GM21825 (cell line): ENCODE measurements around the gene OPN4.

Source experiments
- ATAC-seq: cut with Tn5 transposase; IDR thresholded peaks from one replicate; pipeline ENCODE4 v1.9.1; 2021; ENCODE audit warnings: mild to moderate bottlenecking, moderate library complexity; ENCODE audit not compliant: unreplicated experiment

OPN4 gene

DNA sequence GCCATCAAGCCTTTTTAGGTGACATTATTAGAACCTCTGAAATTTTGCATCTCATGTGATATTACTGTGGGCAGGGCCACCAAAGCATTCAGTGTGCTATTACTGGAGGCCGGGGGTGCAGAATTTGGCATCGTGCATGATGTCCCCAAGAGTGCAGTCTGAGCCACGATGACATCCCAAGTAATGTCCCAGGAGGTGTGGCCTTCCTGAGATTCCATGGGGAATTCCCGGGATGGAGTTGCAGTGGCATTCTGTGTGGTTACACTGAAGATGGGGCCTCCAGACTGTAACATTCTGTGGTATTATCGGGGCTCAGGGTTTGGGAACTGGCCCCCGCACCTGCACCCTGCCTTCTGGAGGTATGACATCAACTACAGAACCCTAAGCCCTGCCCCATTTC lies 23.0 kb downstream of the OPN4 start:
- ATAC-seq = no peak

DNA sequence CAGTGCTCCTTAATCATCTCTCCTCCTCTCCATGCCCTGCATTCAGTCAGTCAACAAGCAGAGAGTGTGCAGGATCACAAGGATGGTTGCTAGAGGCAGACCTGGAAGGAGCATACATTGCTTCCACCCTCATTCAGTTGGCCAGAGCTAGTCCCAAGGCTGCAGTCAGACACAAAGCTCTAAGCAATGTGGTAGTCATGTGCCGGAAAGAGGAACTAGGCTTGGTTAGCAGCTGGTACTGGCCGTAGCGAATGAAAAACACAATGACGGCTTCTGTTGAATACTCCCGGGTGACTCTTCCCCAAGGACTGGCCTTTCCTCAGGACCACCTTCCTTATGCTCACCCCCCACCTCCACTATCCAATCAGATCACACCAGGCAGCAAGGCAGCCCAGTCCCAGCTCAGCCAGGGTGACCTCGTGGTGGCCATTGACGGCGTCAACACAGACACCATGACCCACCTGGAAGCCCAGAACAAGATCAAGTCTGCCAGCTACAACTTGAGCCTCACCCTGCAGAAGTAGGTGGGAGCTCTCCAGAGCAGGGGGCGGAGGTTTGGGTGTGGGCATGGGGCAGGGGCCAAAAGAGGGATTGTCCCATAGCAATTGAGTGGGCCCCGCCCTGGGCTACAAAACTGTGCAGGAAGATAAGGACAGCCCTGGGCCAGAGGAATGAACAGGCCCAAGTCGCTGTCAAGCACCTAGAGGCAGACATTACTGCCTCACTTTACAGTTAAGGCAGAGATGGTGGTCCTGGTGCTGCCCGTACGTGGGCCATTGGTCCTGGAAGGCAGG lies 24.8 kb downstream of the OPN4 start:
- no peak for ATAC-seq

DNA sequence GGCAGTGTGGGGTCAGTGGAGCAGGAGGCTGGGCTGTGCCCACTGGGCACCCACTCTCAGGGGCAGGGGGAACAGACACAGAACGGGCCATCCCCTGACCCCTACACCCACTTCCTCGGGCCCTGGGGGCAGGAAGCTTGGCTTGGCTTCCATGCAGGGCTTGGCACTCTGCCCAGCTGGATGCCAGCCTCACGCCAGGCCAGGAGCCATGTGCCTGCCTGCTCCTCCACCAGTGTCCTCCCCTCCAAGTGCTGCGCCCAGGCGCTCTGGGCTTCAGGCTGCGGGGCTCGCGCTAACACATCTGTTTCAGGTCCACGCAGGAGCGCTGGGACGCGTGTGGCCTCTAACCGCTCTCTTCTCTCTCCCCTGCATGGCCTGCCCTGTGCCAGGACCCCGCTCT lies 26.7 kb downstream of the OPN4 start:
- no peak for ATAC-seq

DNA sequence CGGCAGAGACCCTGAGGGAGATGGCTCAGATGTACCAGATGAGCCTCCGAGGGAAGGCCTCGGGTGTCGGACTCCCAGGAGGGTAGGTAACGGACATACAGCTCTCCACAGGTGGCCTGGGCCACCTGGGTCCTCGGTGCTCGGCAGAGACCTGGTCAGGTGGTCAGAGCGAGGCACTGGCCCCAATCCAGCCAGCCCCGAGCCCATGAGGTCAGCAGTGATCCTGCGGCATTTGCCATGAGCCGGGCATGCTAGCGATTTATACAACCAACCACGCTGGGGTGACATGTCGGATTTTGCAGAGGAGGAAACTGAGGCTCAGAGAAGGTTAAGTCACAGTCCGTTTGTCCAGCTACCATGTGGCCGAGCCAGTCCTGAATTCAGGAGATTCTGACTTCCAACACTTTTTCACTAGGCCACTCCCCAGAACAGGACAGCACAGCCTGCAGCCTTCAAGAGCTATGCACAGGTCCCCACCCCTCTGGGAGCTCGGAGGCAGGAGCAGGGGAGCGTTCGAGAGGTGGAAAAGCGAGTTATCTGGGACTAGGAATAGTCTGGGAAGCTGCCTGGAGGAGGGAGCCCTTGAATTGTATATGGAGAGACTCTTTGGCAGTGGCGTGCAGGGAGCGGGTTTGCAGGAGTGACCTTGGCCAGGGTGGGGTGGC lies 27.5 kb downstream of the OPN4 start:
- no peak for ATAC-seq

DNA sequence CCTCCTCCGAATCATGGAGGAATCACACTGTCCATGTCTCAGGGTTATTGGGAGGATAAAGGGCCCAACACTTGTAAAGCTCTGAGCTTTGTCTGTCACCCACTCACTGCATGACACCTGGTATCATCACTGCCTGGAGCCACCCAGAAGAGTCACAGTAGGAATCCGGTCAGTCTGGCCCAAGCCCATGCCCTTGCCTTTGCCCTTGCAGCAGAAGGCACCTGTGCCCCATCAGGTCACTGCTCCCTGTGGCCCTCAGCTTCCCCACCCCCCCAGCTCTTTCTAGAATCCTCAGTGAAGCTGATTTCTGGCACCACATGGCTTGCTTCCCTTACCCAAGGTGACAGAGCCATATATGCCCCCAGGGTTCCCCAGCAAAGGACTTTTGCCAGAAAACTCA lies 28.3 kb downstream of the OPN4 start:
- ATAC-seq = no peak

DNA sequence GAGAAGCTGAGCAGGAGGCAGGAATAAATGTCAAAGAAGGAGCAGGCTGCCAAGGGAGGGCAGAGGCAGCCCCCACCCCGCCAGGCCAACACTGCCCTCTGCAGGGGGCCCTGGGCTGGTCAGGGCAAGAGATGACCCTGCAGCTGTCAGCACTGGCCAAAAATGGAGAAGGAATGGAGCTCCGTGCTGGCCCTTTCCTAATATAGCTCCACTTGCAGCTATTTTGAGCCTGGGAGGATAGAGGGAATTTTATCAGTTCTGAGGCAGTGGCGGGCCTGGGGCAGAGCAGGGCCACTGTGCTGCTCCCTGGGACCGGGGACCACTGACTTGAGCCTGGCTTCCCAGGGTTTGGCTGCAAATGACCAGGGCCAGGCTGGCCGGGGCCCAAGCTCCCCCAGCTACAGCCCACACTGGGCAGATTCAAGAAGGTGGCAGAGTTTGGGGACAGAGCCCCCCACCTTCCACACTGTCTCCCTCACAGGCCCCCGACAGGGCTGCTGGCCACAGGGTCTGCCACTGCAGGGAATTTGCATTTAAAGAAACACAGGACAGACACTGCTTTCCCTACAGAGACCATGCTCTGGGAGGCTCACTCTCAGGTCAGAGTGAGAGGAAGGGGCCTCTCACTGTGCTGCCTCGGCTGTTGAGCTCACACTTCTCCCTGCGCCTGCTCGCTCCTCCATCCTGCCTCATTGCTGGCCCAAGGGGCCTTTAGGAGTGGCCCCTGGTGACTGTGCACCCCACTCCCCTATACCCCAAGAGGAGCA lies 30.2 kb downstream of the OPN4 start:
- ATAC-seq = no peak

DNA sequence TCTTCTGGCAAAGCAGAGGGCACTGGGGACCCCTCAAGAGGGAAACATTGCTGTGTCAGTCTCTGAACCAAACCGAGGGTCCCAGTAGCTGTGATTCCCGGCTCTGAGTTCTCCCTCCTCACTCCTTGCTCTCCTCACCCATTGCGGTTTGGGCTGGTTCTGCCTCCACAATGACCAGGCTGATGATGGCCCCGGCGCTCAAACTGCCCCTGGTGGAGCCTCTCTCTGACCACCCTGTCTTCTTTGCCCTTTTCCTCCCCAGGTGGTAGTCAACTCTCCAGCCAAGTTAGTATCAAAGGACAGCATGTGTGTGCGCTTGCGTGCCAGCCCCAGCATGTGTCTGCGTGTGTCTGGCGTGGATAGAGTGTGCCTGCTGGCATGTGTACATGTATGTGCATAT lies 31.1 kb downstream of the OPN4 start:
- ATAC-seq = no peak

DNA sequence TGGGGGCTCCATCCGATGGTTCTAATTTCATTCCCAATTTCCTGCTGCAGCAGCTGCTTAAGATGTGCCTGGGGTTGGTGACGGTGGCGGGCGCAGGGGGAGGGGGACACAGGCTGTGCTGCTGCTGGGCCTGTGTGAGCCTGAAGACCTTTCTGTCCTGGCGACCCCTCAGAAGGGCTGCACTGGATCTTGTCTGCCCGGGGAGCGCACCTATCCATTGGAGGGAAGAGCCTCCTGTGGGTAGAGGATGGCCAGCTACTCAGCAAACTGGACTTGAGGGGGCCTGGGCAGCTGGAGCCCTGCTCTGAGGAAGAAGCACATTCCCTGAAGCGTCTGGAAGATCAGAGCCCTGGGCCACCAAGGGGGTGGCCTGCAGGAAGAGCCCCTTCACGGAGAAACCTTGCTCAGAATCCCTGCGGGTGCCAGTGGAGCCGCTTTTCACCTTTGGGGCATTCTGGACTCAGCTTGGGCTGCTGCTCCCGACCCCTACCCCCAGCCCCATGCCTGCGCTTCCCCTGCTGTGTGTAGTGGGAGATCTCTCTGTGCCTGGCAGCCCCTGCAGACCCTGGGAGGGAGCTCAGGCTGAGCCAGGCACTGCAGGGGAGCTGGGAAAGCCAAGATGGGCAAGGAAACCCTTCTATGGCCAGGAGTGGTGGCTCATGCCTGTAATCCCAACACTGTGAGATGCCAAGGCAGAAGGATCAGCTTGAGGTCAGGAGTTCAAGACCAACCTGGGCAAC lies 31.7 kb downstream of the OPN4 start:
- ATAC-seq = no peak

DNA sequence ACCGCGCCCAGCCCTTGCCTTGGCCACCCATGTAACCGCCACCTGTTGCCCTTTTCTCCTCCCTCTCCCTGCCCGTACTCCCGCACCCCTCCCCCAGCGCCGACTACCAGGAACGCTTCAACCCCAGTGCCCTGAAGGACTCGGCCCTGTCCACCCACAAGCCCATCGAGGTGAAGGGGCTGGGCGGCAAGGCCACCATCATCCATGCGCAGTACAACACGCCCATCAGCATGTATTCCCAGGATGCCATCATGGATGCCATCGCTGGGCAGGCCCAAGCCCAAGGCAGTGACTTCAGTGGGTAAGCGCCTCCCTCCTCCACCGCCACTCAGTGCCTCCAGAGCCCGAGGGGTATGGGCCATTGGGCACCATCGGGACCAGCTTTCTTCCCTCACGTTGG lies 32.6 kb downstream of the OPN4 start:
- no peak for ATAC-seq

DNA sequence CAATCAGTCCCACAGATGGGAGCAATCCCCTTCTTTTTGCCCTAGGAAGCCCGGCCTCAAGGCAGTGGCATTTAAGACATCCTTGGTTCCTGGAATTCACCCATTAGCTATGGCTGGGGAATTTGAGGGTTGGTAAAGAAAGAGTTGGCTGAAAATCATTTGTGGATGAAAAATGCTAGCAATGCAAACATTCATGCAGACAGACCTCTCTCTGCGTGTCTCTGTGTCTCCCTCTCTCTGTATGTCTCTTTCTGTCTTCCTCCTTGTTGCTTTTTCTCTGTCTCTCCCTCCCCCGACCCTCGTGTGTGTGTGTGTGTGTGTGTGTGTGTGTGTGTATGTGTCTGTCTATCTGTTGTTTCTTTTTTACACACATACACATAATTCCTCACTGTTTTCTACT lies 33.4 kb downstream of the OPN4 start:
- no peak for ATAC-seq

DNA sequence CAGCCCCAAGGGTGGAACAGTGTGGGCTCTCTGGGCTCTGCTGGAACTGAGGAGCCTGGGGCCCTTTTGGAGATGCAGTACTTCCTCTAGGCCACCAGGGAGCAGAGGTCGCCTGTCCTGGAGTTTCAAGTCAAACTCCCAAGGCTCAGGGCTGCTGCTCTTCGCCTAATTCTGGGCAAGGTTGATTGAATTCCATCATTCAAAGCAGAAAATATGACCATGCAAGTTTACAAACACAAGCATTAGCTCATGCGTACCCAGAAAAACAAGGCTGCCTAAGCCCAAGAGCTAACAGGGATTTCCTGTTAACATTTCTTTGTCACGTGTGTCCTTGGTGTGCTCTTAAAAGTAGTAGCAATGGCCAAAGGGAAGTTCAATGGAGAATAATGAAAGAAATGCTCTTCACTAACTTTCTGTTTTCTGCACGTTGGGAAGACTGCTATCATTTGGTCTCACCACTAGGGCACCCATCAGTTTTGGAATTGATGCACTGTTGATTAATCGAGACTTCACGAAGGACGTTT lies 34.1 kb downstream of the OPN4 start:
- ATAC-seq = peak; percentile 84

DNA sequence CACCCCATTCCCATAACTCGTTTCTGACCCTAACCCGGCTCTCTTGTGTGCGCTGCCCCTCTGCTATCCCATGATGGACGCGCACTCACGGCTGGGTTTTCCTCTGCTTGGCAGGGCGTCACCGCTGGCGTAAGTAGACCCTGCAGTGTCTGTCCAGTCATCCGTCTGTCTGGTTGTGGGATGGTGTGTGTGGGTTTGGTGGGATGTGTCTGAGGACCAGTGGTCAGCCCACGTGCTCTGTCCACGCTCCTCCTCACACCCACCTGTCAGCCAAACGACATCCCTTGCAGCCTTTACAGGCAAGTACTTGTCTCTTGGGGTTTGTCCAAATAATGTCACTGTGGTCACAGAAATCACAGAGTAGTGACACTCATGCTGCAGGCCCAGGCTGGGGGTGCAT lies 34.8 kb downstream of the OPN4 start:
- ATAC-seq = no peak

DNA sequence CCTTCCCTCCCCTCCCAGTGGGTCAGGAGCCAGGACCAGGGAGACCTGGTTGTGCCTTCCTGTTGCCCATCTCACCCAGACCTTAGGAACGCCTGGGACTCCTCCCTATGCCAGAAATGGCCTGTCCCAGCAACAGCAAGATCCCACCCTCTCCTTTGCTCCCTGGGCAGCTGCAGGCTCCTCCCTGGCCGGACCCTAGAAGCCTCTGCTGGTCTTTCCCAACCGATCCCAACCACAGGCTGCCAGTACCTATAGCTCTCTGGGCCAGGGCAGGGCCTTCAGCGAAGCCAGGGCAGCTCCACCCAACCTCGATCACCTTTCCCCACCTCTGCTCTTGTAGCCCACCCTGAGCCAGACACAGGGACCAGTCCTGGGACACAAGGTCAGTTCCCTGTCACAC lies 35.9 kb downstream of the OPN4 start:
- ATAC-seq = no peak

DNA sequence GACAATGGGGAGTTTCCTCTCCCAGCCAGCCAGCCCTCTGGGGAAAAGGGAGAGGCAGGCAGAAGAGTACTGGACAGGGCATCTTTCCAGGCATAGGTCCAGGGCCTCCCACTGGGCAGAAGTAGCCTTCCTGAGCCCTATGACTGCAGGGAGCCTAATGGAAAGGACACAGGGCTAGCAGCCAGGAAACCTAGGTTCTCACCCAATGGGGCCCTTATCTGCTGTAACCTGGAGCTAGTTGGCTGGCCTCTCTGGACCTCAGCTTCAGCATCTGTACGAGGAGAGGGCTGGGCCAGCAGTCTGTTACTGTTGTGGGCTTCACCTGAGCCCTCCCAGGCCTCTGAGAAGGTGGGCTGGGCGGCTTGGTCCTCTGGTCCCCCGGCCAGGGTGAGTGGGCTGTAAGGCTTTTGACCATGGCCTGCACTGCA lies 36.3 kb downstream of the OPN4 start:
- ATAC-seq = no peak

DNA sequence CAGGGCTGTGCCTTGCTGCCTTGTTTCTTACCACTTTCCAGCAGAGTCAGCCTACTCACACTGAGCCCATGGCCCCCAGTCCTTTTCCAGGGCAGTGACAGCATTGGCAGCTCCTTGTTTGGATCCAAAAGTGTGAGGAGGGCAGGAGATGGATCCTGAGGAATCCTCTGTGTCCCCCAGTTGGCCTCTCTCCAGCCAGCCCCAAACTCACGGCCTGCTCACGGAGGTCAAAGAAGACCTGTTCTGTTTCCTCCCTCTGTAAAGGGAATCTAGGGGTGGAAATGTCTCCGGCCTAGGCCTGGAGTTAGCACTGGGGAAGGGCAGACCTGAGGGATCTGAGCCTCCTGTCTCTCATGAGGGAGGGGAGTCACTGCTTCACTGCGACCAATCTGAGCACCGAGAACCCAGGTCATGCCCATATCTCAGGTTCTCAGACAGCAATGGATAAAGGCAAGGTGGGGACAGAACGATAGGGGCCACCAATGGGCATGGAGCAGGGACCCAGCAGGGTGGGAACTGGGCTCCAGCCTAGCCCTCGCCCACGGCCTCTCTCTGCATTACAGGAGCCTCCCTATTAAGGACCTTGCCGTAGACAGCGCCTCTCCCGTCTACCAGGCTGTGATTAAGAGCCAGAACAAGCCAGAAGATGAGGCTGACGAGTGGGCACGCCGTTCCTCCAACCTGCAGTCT lies 37.1 kb downstream of the OPN4 start:
- ATAC-seq = no peak

DNA sequence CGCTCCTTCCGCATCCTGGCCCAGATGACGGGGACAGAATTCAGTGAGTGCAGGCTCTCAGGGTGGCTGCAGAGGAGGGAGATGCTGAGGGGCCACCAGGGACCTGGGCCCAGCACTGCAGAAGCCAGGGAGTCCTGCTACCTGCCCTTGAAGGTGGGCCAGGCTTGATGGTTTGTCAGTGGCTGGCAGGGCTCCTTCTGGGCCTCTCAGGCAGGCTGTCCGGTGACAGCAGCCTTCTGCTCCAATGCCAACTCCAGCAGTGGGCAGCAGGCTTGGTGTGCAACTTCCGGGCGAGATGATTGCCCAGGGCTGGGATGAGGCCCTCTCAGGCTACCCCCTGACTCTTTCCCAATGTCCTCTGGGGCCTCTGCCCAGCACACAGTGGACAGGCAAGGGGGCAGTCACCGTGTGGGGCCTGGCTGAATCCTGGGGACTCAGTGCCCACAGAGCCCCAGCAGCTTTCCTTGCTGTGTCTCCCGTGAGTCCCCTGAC lies 37.7 kb downstream of the OPN4 start:
- no peak for ATAC-seq

DNA sequence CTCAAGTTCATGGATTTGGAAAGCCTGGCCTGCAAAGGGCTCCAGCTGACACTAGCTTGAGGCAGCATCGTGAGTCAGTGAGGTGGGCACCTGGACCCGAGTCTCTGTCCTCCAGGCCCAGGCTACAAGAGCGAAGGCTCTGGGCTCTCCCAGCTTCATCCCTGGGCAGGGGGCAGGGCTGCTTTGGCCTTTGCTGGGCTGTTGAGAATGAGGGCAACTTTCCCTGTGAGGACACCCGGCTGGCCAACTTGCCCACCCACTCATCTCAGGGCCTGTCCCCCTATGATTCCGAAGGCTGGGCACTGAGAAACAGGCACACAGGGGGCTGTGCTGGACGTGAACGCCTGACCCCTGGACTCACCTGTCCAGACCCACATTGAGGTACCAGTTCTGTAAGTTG lies 38.3 kb downstream of the OPN4 start:
- ATAC-seq = no peak

DNA sequence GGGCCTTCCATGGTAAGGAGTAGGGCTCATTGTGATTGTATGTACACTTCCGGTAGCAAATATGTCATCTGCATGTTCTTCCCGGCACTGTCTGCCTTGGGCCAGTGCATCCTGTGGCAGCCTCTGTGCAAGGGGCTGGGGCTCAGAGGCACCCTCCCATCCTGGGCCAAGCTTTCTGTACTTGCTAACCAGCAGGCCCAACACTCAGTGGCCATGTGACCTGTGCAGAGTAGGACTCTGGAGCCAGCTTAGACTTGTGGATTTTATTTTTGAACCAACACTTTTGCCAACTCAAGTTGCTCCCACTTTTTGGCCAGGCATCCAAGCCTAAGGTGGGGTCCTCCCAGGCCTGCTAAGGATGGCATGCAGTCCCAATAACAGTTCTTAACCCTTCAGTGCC lies 38.9 kb downstream of the OPN4 start:
- ATAC-seq = no peak

DNA sequence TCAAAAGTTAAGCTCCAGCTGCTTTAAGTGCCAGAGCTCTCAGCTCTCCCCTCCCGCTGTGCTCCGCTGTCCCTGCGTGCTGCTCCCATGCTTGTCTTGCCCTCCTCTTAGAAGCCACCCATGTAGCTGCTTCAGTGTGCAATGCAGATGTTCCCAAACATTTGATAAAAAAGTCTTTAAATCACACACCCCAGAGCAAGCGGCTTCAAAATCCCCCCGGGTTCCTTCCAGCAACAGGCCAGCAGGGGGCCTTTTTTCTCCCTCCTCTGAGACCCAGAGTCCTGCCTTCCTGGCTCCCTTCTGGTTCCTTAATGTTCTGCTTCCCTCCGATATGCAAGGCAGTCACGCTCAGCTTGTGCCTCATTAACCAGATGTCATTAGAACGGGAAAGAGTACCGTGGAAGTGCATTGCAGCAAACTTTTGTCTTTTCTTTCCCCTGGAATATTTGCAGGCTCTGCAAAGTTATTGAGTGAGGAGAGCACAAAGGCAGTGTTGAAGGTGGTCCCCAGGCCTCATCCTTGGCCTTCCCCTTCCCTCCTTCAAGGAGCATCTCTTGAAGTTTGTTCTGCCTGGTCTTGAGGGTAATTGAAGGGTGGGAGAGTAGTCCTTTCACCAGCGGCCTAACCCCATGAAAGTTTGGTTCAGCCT lies 39.5 kb downstream of the OPN4 start:
- ATAC-seq = no peak
